ENCODE data around the gene KRT13. TPM values are rescaled to one million over a fixed set of nuclear protein-coding genes. Genes with fewer than 3 reads are reported as not detected.

KRT13 gene
- total RNA-seq, 2 donors from 2014 or later, result not detected

GRCh38 chr17:41484920-41485904 is 20.2 kb downstream of the KRT13 start:
- Histone ChIP-seq H3K36me3 (replicated peaks in 1 of 2; ENCODE audit: insufficient read depth in 1 of 2, low read depth in 2 of 2) (no peaks in the 10 kb centered on the region), H3K27me3 (no peaks in the 10 kb centered on the region), H3K9me3 (no peaks in the 10 kb centered on the region), H3K4me1 (no peaks in the 10 kb centered on the region), H3K4me3 (no peak overlapping the region), H3K27ac (no peak overlapping the region)
- no peak for DNase-seq
- TF ChIP-seq CTCF (IDR thresholded peaks at IDR 0.05) (no peak), POLR2A (IDR thresholded peaks at IDR 0.05) (no peak)
- no peak for ATAC-seq
- intact Hi-C loops (cut with DNase I), result no loop called here
- 70 to 74% methylated on average over 6 to 8 of the region's 8 CpGs for WGBS, 2 donors

GRCh38 chr17:41483991-41484826 is 21.2 kb downstream of the KRT13 start:
- ATAC-seq (no peak), DNase-seq (no peak)
- Histone ChIP-seq H3K36me3 (replicated peaks in 1 of 2; ENCODE audit: insufficient read depth in 1 of 2, low read depth in 2 of 2) (no peaks in the 10 kb centered on the region), H3K4me1 (no peaks in the 10 kb centered on the region), H3K4me3 (no peak overlapping the region), H3K9me3 (no peaks in the 10 kb centered on the region), H3K27me3 (no peaks in the 10 kb centered on the region), H3K27ac (no peak overlapping the region)
- TF ChIP-seq CTCF (IDR thresholded peaks at IDR 0.05) (no peak), POLR2A (IDR thresholded peaks at IDR 0.05) (no peak)
- intact Hi-C loops (cut with DNase I), result no loop called here
- 64 to 69% methylated on average over 7 of the region's 7 CpGs for WGBS, 2 donors

GRCh38 chr17:41483531-41483930 is 21.9 kb downstream of the KRT13 start:
- no peak overlapping the region for H3K27ac ChIP-seq
- intact Hi-C loops (cut with DNase I), result no loop called here
- DNase-seq, result no peak
- WGBS, 2 donors, result 44 to 60% methylated on average over 9 of the region's 9 CpGs
- TF ChIP-seq CTCF (IDR thresholded peaks at IDR 0.05) (no peak), POLR2A (IDR thresholded peaks at IDR 0.05) (no peak)
- H3K4me1 ChIP-seq, result no peaks in the 10 kb centered on the region
- H3K27me3 ChIP-seq, result no peaks in the 10 kb centered on the region
- no peaks in the 10 kb centered on the region for H3K36me3 ChIP-seq (replicated peaks in 1 of 2; ENCODE audit: insufficient read depth in 1 of 2, low read depth in 2 of 2)
- ATAC-seq, result no peak
- no peak overlapping the region for H3K4me3 ChIP-seq
- no peaks in the 10 kb centered on the region for H3K9me3 ChIP-seq

- Histone ChIP-seq H3K4me3 (no peak within 1 kb of the TSS), H3K4me1 (no peaks in the 10 kb centered on the region), H3K9me3 (no peaks in the 10 kb centered on the region), H3K27me3 (no peaks in the 10 kb centered on the region), H3K36me3 (replicated peaks in 1 of 2; ENCODE audit: insufficient read depth in 1 of 2, low read depth in 2 of 2) (no peaks in the 10 kb centered on the region), H3K27ac (no peak within 1 kb of the TSS)
- intact Hi-C loops (cut with DNase I), result no loop called here
- TF ChIP-seq POLR2A (IDR thresholded peaks at IDR 0.05), result no peak
- TF ChIP-seq CTCF (IDR thresholded peaks at IDR 0.05), result no peak
- ATAC-seq (no peak), DNase-seq (no peak)
- WGBS, 2 donors, result 89 to 95% methylated on average over 2 of the region's 2 CpGs
Observed at GRCh38 chr17:41481036-41481435, 24.4 kb downstream of the KRT13 start, which contains the start of gene KRT35. Gene KRT35 (minus strand): TSS chr17:41481151. CDS start chr17:41481097, 54 bp downstream.

All from body of pancreas (tissue), 4 donors.